ENCODE measurements around the gene PPM1B.

DNA sequence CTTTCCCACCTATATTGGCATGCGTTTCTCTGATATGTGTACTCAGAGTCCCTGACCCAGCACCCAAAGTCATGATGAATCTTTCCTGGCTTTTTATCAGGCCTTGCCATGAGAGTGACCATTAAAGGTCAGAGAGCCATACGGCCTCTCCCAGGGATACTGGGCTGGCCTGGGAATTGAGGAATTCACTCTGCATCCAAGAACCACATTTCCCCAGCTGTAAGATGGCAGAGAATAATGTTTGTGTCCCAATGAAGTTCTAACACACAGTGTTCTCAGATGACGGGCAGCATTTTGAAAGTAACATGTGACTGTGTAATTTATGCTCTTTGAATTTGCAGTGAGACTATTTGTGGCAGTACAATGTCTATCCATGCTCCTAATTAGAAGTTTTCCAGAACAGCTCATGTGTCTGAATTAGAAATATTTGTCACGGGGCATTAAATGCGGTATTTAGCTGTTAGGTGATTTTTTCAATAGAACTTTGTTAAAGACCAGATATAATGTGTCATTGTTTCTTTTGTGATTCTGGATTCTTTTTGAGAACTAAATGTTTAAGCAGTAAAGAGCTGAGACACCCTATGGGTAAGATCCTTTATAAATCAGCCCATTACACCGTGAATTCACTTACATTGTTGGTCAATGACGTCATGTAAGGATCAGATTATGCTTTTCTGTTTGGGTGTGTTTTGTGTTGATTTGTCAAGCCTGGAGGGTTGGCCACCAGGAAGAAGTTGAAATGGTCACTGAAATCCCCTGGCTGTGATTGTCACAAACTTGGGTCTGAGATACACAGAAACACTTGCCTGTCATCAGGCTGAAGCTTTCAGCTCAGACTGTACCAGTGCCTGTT, 99.3 kb downstream of the PPM1B start:
- TF ChIP-seq CBX5 (IDR thresholded peaks at IDR 0.05; ENCODE audit: low read depth), result no peak
- TF ChIP-seq, protein P1, sequence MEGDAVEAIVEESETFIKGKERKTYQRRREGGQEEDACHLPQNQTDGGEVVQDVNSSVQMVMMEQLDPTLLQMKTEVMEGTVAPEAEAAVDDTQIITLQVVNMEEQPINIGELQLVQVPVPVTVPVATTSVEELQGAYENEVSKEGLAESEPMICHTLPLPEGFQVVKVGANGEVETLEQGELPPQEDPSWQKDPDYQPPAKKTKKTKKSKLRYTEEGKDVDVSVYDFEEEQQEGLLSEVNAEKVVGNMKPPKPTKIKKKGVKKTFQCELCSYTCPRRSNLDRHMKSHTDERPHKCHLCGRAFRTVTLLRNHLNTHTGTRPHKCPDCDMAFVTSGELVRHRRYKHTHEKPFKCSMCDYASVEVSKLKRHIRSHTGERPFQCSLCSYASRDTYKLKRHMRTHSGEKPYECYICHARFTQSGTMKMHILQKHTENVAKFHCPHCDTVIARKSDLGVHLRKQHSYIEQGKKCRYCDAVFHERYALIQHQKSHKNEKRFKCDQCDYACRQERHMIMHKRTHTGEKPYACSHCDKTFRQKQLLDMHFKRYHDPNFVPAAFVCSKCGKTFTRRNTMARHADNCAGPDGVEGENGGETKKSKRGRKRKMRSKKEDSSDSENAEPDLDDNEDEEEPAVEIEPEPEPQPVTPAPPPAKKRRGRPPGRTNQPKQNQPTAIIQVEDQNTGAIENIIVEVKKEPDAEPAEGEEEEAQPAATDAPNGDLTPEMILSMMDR (IDR thresholded peaks at IDR 0.05 in 2 of 3, conservative IDR thresholded peaks at IDR 0.05 in 1 of 3; ENCODE audit: control insufficient read depth in 2 of 3, extremely low read depth in 1 of 3, insufficient read depth in 1 of 3, low read depth in 3 of 3, low read length in 3 of 3), result no peak
- TF ChIP-seq CREM (IDR thresholded peaks at IDR 0.05; ENCODE audit: low read depth), result no peak
- TF ChIP-seq POLR2A (IDR thresholded peaks at IDR 0.05; ENCODE audit: low read depth, low read length), result no peak
- TF ChIP-seq, protein P2, sequence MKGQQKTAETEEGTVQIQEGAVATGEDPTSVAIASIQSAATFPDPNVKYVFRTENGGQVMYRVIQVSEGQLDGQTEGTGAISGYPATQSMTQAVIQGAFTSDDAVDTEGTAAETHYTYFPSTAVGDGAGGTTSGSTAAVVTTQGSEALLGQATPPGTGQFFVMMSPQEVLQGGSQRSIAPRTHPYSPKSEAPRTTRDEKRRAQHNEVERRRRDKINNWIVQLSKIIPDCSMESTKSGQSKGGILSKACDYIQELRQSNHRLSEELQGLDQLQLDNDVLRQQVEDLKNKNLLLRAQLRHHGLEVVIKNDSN (IDR thresholded peaks at IDR 0.05; ENCODE audit: borderline replicate concordance, extremely low read length, insufficient read depth, low read depth, low read length), result no peak
- TF ChIP-seq LARP7 (IDR thresholded peaks at IDR 0.05), result no peak
- no peak for TF ChIP-seq EZH2 (IDR thresholded peaks at IDR 0.05; ENCODE audit: borderline replicate concordance, control insufficient read depth, low read depth, low read length)
- TF ChIP-seq POLR2AphosphoS5 (IDR thresholded peaks at IDR 0.05; ENCODE audit: low read length), result no peak
- no peak for TF ChIP-seq YY1 (IDR thresholded peaks at IDR 0.05; ENCODE audit: low read depth, low read length)
- TF ChIP-seq CHD1 (IDR thresholded peaks at IDR 0.05; ENCODE audit: low read depth, low read length), result no peak
- no peak for TF ChIP-seq RAD21 (IDR thresholded peaks at IDR 0.05; ENCODE audit: insufficient read depth, low read depth, low read length)

Measured in GM12878 (cell line).